Neural cell (in vitro differentiated cells): Measurements from ENCODE around the gene FAS. TPM values are rescaled to one million over a fixed set of nuclear protein-coding genes. Genes with fewer than 3 reads are reported as not detected.

Experiments used
- H2AFZ ChIP-seq: fragments of 200-600, 300-800 bp; sonication (generic), shearing (Covaris generic); 2 replicates; pipeline ENCODE4 v1.6.0; 2014; ENCODE audit warnings: low read depth, mild to moderate bottlenecking, antibody characterized with exemption, low read length, moderate library complexity
- H3F3A ChIP-seq: fragments of 200-600 bp; shearing (Covaris generic); 2 replicates; pipeline ENCODE4 v1.6.1; 2016; ENCODE audit warnings: mild to moderate bottlenecking, moderate library complexity, mixed read lengths, antibody characterized with exemption, low read length; ENCODE audit not compliant: insufficient read depth, poor library complexity, severe bottlenecking
- H3K27ac ChIP-seq: fragments of 200-600, 300-800 bp; sonication (generic), shearing (Covaris generic); 2 replicates; pipeline ENCODE4 v1.5.1; 2014; ENCODE audit warnings: mild to moderate bottlenecking, low read length, moderate library complexity
- H3K27me3 ChIP-seq: fragments of 300-800, 200-600 bp; sonication (generic), shearing (Covaris generic); 2 replicates; pipeline ENCODE4 v1.6.0; 2014; ENCODE audit warnings: mild to moderate bottlenecking, low read depth, low read length, moderate library complexity; ENCODE audit not compliant: insufficient read depth
- H3K36me3 ChIP-seq: fragments of 300-800, 200-600 bp; sonication (generic), shearing (Covaris generic); 2 replicates; pipeline ENCODE4 v1.5.1; 2014; ENCODE audit warnings: mild to moderate bottlenecking, antibody characterized with exemption, low read length, moderate library complexity; ENCODE audit not compliant: insufficient read depth
- H3K4me2 ChIP-seq: fragments of 300-800, 200-600 bp; sonication (generic), shearing (Covaris generic); 2 replicates; pipeline ENCODE4 v1.6.0; 2014; ENCODE audit warnings: mild to moderate bottlenecking, low read length
- H3K4me3 ChIP-seq: fragments of 300-800, 200-600 bp; sonication (generic), shearing (Covaris generic); 2 replicates; pipeline ENCODE4 v1.5.1; 2014; ENCODE audit warnings: mild to moderate bottlenecking, low read length, moderate library complexity
- H3K79me2 ChIP-seq: fragments of 200-600 bp; shearing (Covaris generic); replicated peaks from 2 replicates; pipeline ENCODE4 v1.6.0; 2014; ENCODE audit warnings: mild to moderate bottlenecking, low read length, moderate library complexity; ENCODE audit not compliant: insufficient read depth
- H3K9ac ChIP-seq: fragments of 300-800, 200-600 bp; sonication (generic), shearing (Covaris generic); 2 replicates; pipeline ENCODE4 v1.6.1; 2016; ENCODE audit warnings: mild to moderate bottlenecking, low read length, mixed read lengths
- H3K9me2 ChIP-seq: fragments of 200-600 bp; shearing (Covaris generic); 2 replicates; pipeline ENCODE4 v1.6.1; 2016; ENCODE audit warnings: mild to moderate bottlenecking, low read length, mixed read lengths; ENCODE audit not compliant: insufficient read depth
- H3K9me3 ChIP-seq: fragments of 200-600, 300-800 bp; sonication (generic), shearing (Covaris generic); 2 replicates; pipeline ENCODE4 v1.6.1; 2016; ENCODE audit warnings: mild to moderate bottlenecking, mixed run types, low read length, moderate library complexity, mixed read lengths
- H4K20me1 ChIP-seq: fragments of 200-600 bp; shearing (Covaris generic); 2 replicates; pipeline ENCODE4 v1.6.1; 2016; ENCODE audit warnings: mild to moderate bottlenecking, mixed run types; ENCODE audit not compliant: insufficient read depth
- EP300 ChIP-seq: fragments of 450-650 bp; conservative IDR thresholded peaks from 2 replicates; pipeline ENCODE4 v1.6.1; 2014; ENCODE audit warnings: antibody characterized with exemption, mild to moderate bottlenecking, moderate library complexity; ENCODE audit not compliant: poor library complexity, severe bottlenecking
- EZH2 ChIP-seq: fragments of 200-600, 300-800 bp; shearing (Covaris generic), sonication (generic); IDR thresholded peaks from 2 replicates; pipeline ENCODE4 v1.6.1; 2014; ENCODE audit warnings: antibody characterized with exemption, low read length, borderline replicate concordance, mild to moderate bottlenecking; ENCODE audit not compliant: insufficient read depth, poor library complexity, severe bottlenecking
- MXI1 ChIP-seq: fragments of 450-650 bp; conservative IDR thresholded peaks from 2 replicates; pipeline ENCODE4 v1.6.1; 2014; ENCODE audit warnings: antibody characterized with exemption, mild to moderate bottlenecking; ENCODE audit not compliant: poor library complexity, severe bottlenecking
- POLR2AphosphoS5 ChIP-seq: IDR thresholded peaks from 2 replicates; pipeline ENCODE4 v1.6.1; 2012
- RAD21 ChIP-seq: fragments of 450-650 bp; conservative IDR thresholded peaks from 2 replicates; pipeline ENCODE4 v1.6.1; 2014; ENCODE audit warnings: antibody characterized with exemption, mild to moderate bottlenecking, moderate library complexity
- REST ChIP-seq: IDR thresholded peaks from 2 replicates; pipeline ENCODE4 v1.6.1; 2012; ENCODE audit warnings: borderline replicate concordance
- SMC3 ChIP-seq: fragments of 450-650 bp; conservative IDR thresholded peaks from 2 replicates; pipeline ENCODE4 v1.6.1; 2014; ENCODE audit warnings: antibody characterized with exemption, mild to moderate bottlenecking, moderate library complexity; ENCODE audit not compliant: poor library complexity
- TAF1 ChIP-seq: IDR thresholded peaks from 2 replicates; pipeline ENCODE4 v1.6.1; 2012; ENCODE audit warnings: low read depth
- polyA plus RNA-seq: library from polyadenylated mRNA; depleted of rRNA; stranded (reverse); fragments of >200 nt; gene quantifications from 2 replicates; pipeline ENCODE4 v1.2.3, GENCODE V29; 2014
- TF ChIP-seq, protein P1 (sequence below): fragments of 450-650 bp; IDR thresholded peaks from 2 replicates; pipeline ENCODE4 v1.5.1; 2014; ENCODE audit warnings: antibody characterized with exemption, mild to moderate bottlenecking, moderate library complexity; ENCODE audit not compliant: poor library complexity, severe bottlenecking

The FAS gene
- polyA plus RNA-seq, 1 donor from 2014 or later = 2.5 TPM

- no peaks in the 10 kb centered on the region for H3K36me3 ChIP-seq
- no peak overlapping the region for H3K9ac ChIP-seq
- H3K9me2 ChIP-seq = no peaks in the 10 kb centered on the region
- H3F3A ChIP-seq = no peaks in the 10 kb centered on the region
- H4K20me1 ChIP-seq = no peaks in the 10 kb centered on the region
- H3K4me3 ChIP-seq = no peak overlapping the region
- no peaks in the 10 kb centered on the region for H3K79me2 ChIP-seq
- H2AFZ ChIP-seq = no peak overlapping the region
- no peaks in the 10 kb centered on the region for H3K9me3 ChIP-seq
- no peak overlapping the region for H3K4me2 ChIP-seq
- H3K27ac ChIP-seq = no peak overlapping the region
- H3K27me3 ChIP-seq = no peaks in the 10 kb centered on the region
- TF ChIP-seq EP300 = no peak
- no peak for TF ChIP-seq SMC3
- TF ChIP-seq POLR2AphosphoS5 = no peak
- TF ChIP-seq RAD21 = no peak
- TF ChIP-seq, protein P1, sequence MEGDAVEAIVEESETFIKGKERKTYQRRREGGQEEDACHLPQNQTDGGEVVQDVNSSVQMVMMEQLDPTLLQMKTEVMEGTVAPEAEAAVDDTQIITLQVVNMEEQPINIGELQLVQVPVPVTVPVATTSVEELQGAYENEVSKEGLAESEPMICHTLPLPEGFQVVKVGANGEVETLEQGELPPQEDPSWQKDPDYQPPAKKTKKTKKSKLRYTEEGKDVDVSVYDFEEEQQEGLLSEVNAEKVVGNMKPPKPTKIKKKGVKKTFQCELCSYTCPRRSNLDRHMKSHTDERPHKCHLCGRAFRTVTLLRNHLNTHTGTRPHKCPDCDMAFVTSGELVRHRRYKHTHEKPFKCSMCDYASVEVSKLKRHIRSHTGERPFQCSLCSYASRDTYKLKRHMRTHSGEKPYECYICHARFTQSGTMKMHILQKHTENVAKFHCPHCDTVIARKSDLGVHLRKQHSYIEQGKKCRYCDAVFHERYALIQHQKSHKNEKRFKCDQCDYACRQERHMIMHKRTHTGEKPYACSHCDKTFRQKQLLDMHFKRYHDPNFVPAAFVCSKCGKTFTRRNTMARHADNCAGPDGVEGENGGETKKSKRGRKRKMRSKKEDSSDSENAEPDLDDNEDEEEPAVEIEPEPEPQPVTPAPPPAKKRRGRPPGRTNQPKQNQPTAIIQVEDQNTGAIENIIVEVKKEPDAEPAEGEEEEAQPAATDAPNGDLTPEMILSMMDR = no peak
- no peak for TF ChIP-seq EZH2
- no peak for TF ChIP-seq TAF1
- no peak for TF ChIP-seq REST
- TF ChIP-seq MXI1 = no peak
These were observed 36.0 kb upstream of the FAS start for GRCh38 chr10:88954458-88955083.

DNA sequence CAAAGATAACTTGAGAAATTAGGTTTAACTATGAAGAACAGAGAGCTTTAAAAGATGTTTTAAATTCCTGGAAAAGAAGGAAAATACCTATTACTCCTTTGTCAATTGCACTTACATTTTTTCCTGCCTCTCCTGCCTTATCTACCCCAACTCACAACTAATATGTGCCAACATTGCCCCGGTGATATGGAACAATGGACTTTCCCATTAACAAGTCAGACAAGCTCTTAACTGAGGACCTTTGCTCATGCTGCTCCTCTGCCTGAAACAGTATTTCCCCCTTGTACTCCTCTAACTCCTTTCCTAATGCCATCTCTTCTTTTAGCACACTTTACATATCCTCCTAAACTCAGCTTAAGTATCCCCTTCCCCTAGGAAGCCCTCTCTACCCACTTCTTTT, 33.2 kb upstream of the FAS start:
- TF ChIP-seq SMC3 = no peak
- TF ChIP-seq EP300 = no peak
- TF ChIP-seq, protein P1 = no peak
- no peak for TF ChIP-seq TAF1
- TF ChIP-seq EZH2 = no peak
- TF ChIP-seq RAD21 = no peak
- TF ChIP-seq POLR2AphosphoS5 = no peak
- H4K20me1 ChIP-seq = no peaks in the 10 kb centered on the region

More for the DNA sequence above, 33.2 kb upstream of the FAS start:
- no peak overlapping the region for H3K4me2 ChIP-seq
- no peaks in the 10 kb centered on the region for H3K79me2 ChIP-seq
- no peaks in the 10 kb centered on the region for H3K9me2 ChIP-seq
- H3K27me3 ChIP-seq = no peaks in the 10 kb centered on the region
- no peak overlapping the region for H3K9ac ChIP-seq
- no peak overlapping the region for H3K4me3 ChIP-seq
- H3K9me3 ChIP-seq = no peaks in the 10 kb centered on the region
- no peaks in the 10 kb centered on the region for H3F3A ChIP-seq
- no peak overlapping the region for H2AFZ ChIP-seq
- no peak overlapping the region for H3K27ac ChIP-seq
- no peaks in the 10 kb centered on the region for H3K36me3 ChIP-seq
